HG02943 (cell line): Measurements from ENCODE around the gene LPGAT1.
"Not testable (repeated sequence)": the region's sequence is repeated elsewhere in the genome, so short reads cannot be mapped to it uniquely, and the experiment has no call there.

Experiments
- ATAC-seq: cut with Tn5 transposase; IDR thresholded peaks from one replicate; pipeline ENCODE4 v1.9.1; 2021; ENCODE audit warnings: mild to moderate bottlenecking, low read depth, moderate library complexity; ENCODE audit not compliant: unreplicated experiment

Gene LPGAT1

GRCh38 chr1:211737115-211738035 lies 93.2 kb downstream of the LPGAT1 start:
- ATAC-seq: no peak

GRCh38 chr1:211736351-211736915 lies 94.1 kb downstream of the LPGAT1 start:
- ATAC-seq: no peak

DNA sequence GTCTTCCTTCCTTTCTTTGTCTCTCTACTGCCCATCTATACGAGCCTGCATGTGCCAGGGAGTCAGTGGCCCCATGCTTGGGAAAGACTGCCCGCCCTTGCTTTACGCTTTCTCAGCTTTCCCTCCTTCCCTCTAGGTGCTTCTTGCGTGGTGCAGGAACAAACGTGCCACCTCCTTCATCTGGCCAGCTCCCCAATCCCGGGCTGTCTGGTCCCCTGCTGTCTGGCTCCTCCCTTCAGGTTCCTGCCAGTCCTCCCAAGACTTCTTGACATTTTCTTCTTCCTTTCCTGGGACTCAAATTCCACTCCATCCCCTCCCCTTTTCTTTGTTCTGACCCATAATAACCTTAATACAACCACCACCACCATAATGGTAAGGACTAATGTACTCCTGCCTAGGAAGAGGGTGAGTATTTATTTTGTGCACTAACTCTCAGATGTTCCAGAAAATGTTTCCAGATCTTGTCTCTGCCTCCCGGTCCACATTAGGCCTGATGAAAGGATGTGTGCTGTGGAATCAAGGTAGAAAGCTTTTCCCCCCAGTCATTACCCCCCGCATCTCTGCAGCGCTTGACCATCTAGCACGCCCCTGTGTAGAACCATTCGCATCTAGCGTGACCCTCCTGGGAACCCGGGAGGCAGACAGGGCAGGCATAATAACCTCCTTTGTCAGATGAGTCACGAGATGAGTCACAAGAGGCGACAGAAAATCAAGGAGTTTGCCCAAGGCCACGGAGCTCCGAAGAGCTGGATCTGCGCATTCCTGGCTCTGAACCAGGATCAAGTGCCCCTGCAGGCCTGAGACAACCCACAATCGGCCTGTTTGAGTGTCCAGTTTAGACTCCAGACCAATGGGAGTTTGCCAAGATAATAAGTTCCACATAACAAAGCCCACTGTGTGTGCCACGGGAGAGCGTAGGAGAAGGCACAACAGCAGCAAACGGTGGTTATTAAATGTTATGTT lies 95.1 kb downstream of the LPGAT1 start:
- ATAC-seq: no peak

DNA sequence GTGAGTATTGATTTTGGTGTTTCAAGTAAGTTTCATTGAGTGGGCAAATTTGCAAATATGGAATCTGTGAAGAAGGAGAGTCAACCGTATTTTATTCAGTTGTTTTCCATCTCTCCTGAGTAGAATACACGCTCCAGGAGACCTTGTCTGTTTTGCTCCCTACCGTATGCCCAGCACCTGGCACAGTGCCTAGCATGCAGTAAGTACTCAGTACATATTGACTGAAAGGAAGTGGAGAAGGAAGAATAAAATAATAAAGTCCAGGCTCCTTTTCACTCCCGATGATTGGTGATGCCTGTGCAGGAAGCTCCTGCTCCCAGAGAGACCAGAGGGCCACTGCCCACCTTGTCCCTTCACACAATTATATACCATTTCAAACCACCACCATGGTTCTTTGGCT lies 95.8 kb downstream of the LPGAT1 start:
- ATAC-seq: no peak

DNA sequence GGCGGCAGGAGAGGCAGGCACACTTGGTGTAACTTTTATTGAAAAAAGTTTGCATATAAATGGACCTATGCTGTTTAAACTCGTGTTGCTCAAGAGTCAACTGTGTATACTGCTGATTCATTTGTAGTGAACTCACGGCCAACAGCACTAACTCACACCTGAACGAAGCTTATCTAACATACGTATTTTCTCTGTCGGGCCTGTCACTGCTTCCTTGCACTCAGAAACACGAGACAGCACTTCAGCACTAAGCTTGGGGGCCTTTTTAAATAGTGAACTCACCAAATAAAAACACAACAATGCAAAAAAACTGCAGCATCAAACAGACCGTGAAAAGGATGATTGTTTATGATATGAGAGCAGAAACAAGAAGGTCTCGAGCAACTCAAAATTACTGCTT lies 96.2 kb downstream of the LPGAT1 start:
- ATAC-seq: no peak

DNA sequence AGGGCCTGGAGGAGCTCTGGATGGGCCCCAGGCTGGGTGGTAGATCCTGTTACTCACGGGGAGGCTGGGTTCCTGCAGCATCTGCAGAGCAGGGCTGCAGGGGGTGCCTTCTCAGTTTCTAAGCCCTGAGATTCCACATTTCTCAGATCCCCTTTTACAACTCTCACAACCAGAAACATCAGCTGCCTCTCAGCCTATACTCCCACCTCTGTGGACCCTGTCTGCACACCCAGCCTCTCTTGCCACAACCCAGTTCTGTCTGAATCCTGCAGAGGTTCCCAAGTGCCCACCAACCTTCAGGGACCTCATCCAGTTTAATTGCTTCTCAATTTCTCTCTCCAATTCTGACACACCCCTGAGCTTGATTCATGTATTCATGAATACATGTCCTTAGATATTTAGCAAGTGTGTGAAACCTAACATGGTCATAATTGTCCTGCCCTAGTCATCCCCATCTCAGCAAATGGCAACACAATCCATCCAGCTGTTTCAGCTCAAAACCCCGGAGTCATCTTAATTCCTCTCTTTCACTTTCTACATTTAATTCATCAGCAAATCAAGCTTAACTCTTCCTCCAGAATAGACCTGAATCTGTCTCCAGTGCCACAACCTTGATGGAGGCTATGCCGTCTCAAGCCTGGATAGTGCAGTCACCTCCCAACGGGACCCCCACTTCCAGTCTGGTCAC lies 98.1 kb downstream of the LPGAT1 start:
- no peak for ATAC-seq

DNA sequence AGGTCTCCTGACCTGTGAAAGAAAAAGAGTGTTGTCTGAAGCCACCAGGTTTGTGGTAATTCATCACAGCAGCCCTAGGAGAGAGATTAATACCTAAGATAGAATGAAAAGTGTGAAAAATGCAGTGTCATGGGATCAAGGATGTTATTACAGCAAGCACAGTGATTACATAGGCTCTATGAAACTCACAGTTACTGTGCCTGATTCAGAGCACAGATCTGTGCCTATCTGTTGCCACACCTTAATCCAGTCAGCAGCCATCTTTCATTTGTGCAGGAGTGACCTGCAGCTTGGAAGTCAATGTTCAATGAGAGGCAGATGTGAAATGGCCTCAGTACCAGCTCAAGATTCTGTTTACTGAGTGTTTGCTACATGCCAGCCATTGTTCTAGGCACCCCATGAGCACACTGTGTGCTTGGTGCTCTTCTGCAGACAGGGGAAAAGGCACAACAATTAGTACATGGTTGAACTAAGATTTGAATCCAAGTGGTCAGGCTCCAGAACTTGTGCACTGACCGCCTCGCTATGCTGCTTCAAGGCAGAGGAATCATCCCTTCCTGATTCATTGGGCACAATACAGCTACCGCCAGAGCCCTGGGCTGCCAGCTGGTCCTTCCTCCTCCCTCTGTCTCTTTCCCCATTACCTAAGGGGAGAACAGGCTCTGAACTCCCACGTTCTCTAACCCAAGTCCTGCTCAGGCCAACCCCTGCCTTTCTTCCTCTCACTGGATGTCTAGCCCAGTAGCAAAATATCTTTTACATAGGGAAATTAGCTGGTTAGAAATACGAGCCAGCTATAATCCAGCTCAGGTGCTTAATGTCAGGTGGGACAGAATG lies 98.9 kb downstream of the LPGAT1 start:
- no peak for ATAC-seq

DNA sequence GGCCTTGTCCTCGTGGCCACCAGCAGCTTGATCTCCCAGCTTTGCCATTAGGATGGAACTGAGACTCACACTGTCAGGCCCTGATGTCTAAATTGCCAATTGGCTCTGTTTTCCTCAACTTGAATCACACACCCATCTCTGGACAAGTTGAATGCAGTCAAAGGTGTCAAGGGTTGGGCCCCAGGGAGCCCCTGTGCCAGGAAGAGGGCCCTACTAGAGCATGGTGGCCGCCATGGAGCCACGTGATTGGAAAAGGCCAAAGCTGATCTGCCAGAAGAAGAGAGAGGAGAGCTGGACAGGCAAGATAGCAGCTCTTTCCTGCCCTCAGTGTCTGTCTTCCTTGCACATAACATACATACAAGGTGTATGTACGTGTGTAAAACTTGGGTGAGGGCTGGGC lies 100.2 kb downstream of the LPGAT1 start:
- ATAC-seq: no peak

- ATAC-seq: no peak
Observed at GRCh38 chr1:211729238-211729637, 101.3 kb downstream of the LPGAT1 start.

GRCh38 chr1:211726467-211726995 lies 104.0 kb downstream of the LPGAT1 start:
- no peak for ATAC-seq

GRCh38 chr1:211724687-211725196 lies 105.8 kb downstream of the LPGAT1 start:
- ATAC-seq: no peak

GRCh38 chr1:211723273-211723672 lies 107.3 kb downstream of the LPGAT1 start:
- no peak for ATAC-seq

DNA sequence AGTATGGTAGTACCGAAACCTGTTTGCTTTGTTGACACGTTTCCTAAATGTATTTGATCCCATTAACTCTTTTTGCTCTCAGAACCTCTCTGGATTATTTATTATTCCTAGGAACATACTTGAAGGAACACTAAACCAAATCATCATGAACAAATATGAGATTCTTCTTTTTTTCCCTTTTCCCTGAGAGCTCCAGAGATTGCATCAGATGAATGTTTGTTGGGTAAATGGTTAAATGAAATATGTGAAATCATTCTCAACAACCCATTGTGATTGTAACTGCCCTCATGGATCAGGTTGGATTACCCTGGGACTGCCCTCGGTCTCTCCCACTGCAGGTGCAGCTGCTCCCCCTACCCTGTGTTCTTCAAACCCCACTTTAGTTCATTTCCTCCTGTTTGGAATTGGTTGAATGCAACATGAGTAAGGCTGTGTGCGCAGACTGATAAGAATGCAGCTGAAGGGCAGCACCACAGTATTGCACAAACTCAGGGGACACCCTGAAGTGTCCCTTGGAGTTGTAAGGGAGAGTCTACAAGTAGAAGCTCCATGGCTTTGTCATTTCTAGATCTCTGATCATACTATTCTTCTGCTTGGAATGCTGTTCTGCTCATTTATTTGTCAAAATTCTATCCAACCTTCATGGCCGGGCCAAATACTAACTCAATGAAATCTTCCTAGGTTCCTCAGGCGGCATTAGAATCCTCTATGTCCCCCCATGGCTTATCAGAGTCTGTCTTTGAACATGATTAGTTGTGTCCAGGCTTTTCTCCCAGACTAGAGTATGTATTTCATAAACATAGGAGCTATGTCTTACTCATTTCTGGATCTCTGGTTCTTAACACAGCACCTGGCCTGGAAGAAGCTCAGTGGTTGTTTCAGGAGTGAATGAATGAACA lies 108.0 kb downstream of the LPGAT1 start:
- no peak for ATAC-seq

- not testable (repeated sequence) for ATAC-seq
Observed at GRCh38 chr1:211716555-211716954, 114.0 kb downstream of the LPGAT1 start.

GRCh38 chr1:211715971-211716370 lies 114.6 kb downstream of the LPGAT1 start:
- no peak for ATAC-seq

DNA sequence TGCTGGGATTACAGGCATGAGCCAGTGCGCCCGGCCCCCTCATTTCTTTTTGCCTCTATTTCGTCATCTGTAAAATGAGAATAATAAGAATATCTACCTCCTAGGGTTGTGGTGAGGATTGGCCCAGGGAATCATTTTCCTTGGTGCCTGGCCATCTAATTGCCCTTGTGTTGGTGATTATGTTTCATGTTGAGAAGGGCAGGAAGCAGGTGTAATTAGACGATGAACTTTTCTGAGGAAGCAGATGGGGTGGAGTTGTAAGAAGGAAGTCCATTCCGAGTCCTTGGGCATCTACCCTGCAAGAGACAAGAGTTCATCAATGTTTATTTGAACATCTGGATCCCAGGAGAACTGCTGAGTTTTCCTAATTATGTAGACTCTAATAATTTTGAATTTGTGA lies 116.4 kb downstream of the LPGAT1 start:
- no peak for ATAC-seq

GRCh38 chr1:211713231-211713630 lies 117.3 kb downstream of the LPGAT1 start:
- no peak for ATAC-seq

DNA sequence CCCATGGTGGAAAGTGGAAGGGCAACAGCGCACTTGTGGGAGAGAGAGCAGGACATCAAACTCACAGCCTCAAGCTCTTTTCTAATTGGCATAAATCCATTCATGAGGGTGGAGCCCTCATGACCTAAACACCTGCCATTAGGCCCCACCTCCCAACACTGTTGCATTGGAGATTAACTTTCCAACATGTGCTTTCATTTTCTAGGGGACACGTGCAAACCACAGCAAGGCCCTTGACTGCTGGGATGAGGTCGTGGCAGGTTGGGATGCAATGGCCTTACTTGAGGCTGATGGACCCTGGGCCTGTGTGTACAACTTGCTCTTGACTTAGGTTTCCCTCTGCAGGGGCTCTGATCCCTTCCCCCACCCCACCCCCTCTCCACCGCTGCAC lies 119.3 kb downstream of the LPGAT1 start:
- no peak for ATAC-seq
